NK-92 treated with Interleukin-12 subunit alpha and Interleukin-12 subunit beta, amount 100 ng/mL, for 24 hours (cell line): ENCODE results near the gene SESN2.
A peak's percentile ranks its signal among the peaks of the same experiment; 100 is the strongest.

ENCODE experiments used
- DNase-seq: peaks from one replicate; lab custom pipeline; 2025; lab: John Stamatoyannopoulos, UW

Gene SESN2, protein sequence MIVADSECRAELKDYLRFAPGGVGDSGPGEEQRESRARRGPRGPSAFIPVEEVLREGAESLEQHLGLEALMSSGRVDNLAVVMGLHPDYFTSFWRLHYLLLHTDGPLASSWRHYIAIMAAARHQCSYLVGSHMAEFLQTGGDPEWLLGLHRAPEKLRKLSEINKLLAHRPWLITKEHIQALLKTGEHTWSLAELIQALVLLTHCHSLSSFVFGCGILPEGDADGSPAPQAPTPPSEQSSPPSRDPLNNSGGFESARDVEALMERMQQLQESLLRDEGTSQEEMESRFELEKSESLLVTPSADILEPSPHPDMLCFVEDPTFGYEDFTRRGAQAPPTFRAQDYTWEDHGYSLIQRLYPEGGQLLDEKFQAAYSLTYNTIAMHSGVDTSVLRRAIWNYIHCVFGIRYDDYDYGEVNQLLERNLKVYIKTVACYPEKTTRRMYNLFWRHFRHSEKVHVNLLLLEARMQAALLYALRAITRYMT

DNA sequence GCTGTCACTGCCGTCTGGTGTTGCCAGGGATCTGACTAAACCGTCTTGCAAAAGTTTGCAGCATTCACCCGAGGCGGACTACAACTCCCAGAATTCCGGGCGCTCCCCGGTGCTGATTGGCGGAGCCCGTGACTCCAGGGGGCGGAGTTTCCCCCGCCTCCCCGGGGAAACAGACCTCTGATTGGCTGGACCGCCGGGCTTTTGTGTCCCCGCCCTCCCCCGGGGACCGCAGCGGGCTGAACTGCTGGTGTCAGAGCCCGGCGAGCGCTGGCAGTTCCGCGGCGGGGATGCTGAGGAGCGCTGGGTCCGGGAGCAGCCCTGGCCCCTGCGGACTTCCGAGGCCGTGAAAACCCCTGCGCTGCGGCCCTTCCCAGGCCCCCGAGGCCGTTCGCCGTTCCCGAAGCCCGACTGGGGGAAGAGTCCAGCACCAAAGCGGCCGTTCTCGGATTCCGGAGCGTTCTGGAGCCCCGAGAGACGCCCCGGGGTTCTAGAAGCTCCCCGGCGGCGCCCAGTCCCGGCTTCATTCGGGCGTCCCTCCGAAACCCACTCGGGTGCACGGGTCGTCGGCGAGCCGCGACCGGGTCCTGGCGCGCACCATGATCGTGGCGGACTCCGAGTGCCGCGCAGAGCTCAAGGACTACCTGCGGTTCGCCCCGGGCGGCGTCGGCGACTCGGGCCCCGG, at the start of gene SESN2:
SESN2 (plus strand) TSS at position 267 of the 682 bp plus-strand sequence; CDS start at position 597, 330 bp downstream.
- peak; percentile 99 for DNase-seq

DNA sequence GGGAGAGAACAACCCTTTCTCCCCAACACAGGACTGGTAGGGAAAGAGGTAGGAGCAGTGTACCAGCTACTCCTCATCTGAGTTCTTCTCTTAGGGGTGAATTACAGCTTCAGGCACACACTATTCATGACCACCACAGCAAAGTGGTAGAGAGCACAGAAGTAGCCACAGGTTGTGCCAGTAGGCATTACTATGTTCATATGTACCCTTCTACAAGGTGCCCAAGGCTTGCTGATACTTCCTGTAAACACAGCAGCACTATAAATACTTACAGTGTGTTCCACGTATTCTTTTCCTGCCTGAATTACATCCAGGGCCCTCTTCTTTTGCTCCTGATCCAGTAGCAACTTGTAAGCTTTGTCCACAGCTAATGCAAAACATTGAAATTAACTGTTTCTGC, 49.6 kb upstream of the SESN2 start:
- no peak for DNase-seq

DNA sequence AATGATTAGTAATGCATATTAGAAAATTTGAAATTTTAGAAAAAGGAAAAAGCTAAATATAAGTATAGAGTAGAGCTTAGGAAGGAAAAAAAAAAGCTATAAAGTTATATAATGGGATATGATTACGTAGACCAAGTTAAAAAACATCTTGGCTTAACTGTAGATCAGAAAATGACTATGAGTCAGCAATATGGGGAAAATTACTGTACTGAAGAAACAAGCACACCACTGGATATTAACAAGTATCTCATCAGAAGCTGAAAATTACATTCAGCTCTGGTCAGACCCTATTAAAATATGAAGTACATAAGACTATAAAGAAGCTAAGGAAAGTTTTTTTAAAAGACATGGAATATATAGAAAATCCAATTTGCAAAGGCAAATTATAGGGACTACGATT, 46.0 kb upstream of the SESN2 start:
- no peak for DNase-seq

DNA sequence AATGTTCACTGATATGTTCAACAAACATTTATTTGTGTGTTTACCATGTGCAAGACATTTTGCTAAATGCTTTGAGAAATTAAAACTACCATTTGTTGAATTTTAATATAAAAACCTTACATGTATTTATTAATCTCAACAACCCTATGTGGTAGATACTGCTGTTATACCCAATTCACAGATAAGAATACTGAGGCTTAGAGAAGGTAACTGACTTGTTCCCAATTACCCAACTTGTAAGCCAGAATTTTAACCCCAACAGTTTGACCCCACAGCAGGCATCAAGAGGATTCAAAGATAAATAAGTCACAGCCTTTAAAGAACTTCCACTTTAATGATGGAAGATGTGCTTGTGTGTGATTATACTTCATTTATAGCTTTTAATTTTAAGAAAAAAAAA, 30.2 kb upstream of the SESN2 start:
- no peak for DNase-seq

DNA sequence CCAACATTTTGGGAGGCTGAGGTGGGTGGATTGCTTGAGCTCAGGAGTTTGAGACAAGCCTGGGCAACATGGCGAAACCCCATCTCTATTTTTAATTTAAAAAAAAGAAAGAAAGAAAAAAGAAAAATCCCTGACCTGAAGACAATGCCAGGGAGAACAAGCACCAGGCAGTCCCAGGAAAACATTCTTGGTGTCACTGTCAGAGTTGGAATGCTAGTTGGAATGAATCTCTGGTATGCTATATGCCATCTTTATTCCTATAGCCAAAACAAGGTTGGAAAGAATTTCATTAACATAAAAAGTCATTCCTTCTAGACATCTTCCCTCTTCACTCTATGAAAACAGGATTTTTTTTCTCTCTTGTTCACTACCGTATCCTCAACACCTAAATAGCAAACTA, 29.3 kb upstream of the SESN2 start:
- no peak for DNase-seq

DNA sequence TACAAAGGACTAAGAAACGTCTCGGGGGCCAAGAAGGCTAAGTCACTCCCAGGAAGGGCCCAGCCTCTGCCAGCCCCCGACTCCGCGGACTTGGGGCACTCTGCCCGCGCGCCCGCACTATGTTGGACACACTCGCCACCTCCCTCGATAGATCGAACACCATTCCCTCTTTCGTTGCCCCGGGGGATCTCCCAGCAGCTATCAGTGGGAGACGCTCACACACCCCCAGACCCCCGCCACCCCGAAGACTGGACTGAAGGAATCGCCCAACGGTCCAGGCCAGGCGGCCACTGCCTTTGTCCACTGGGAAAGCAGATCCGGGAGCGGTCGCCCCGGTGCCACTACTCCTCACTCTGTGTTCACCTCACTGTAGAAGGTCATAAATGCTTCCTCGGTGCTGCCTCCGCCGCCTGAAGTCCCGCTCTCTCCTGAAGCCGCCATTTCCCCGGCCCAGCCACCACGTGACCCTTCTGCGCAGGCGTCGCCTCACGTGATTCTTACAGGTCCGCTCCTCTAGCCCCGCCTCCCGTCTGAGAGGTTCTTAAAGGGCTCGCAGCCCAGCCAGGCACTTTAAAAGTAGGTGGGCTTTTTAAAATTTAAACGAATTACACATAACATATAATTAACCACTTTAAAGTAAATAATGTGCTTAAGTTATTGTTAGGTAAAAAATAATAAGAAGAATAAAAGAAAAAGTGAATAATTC, 26.6 kb upstream of the SESN2 start, which contains the start of gene DNAJC8:
DNAJC8 (minus strand) TSS at position 472 of the 706 bp plus-strand sequence; CDS start at position 441, 31 bp downstream.
- peak; percentile 91 for DNase-seq

DNA sequence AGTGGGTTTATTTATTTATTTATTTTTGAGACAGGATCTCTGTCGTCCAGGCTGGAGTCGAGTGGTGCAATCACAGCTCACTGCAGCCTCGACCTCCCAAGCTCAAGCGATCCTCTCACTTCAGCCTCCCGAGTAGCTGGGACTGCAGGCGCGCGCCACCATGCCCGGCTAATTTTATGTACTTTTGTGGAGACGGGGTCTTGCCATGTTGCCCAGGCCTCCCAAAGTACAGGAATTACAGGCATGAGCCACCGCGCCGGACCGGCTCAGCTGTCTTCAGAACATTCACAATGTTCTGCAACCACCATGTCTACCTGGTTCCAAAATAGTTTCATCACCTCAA, 26.1 kb upstream of the SESN2 start:
- no peak for DNase-seq

DNA sequence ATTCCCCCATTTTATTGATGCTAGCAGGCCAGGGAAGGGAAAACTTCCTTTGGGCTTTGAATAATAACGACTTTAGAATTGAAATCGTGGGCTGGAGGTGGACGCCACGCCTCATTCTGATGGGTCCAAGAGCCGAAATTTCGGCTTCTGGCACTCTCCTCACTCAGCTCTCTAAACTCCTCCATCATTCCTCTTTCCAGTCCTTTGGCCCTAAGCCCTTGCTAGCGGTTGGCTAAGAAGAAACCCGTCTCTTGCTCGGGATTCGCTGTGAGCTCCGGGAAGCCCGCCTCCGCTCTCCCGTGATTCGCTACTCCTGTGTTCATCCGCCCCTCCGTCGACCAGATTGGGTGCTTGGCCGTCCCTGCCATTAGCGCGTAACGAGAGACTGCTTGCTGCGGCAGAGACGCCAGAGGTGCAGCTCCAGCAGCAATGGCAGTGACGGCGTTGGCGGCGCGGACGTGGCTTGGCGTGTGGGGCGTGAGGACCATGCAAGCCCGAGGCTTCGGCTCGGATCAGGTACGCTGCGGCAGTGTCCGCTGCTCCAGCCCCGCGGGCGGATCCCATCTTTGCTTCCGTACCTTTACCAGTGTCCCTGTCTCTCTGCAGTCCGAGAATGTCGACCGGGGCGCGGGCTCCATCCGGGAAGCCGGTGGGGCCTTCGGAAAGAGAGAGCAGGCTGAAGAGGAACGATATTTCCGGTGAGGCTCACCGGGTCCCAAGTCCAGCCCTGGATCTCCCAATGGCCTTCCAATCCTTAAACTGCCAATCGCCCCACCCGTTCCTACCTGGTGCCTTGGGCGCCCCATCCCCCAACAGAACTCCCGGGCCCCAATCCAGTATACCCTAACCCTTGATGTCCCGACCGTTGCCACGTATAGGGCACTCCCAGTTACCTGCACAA, 23.3 kb upstream of the SESN2 start, which contains the start of gene ATP5IF1:
ATP5IF1 (plus strand) TSS at position 370 of the 901 bp plus-strand sequence; CDS start at position 430, 60 bp downstream.
- peak; percentile 95 for DNase-seq

DNA sequence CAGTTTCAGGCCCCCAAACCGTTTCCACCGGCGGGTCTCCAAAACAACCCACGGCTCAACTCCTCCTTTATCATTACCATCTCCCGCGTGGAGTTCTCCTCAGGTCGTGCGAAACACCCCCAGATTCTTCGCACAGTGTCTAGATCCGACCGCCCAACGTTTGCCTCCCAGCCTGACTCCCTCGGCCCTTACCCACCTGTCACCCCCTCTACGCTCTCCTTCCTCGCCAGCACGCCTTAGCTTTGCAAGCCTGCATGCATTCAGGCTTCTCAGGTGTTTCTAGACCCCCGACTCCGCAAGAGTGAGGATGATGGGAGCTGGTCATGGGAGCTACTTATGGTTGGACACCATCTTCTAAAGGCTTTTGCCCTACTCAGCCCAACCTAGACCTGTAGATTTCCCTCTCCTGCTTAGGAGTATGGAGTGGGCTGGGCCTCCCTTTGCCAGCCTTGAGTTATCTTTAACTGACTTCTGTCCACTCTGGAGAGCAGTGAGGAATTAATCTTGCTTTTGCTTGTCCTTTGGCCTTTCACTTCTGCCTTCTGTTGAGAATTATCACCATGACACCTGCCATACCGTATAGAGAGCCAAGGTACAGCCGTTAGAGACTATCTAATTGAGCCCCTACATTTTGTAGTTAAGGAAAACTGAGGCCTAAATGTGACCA, 22.5 kb upstream of the SESN2 start:
- DNase-seq: no peak

DNA sequence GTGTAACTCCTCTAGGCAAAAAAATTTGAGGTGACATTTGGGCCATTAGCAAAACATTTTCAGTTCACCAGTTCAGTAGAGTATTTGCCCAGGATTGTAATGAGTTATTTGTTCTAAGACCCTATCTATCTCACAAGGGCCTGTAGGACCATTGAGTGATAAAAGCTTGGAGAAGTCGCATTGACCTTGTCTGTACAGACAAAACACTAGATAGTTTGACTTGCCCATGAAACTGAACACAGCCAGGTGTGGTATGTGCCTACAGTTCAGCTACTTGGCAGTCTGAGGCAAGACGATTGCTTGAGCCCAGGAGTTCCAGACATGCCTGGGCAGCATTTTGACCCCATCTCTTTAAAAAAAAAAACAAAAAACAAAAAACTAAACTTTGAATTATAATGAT, 20.3 kb upstream of the SESN2 start:
- DNase-seq: no peak

DNA sequence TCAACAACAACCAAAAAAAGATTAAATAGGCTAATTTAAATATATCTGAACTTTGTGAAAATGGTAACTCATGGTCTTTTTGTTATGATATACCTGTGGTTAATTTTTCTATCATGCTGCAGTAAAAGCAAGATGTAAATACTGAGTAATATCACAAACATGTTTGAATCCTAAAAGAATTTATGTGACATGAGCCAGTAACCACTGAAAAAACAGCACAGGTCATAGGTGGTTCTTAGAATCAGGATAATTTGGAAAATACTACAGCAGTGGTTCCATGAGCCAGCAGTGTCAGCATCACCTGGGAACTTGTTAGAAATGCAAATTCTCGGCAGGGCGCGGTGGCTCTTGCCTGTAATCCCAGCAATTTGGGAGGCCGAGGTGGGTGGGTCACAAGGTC, 19.3 kb upstream of the SESN2 start:
- no peak for DNase-seq

DNA sequence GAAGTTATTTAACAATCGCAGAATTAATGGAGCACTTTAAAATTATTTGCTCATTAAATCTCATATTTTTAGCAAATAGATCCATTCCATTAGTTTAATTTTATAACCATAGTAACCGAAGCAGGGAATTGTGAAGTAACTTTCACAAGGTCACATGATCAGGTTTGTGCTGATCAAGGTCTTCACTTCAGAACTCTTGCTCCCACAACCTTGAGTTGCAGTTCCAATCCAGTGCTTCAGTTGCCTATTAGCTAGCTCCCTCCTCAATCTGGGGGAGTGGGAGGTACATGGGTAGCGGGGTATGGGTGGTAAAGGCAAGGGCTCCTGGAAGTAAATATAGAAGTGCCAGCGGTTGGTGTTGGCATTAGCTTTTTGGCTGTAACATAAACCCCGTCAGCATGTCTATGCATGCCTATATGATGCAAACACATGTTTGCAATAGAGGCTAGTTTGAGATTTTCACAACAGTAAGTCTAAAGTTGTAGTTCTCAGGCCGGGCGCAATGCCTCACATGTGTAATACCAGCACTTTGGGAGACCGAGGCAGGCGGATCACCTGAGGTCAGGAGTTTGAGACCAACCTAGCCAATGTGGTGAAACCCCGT, 17.6 kb upstream of the SESN2 start:
- no peak for DNase-seq

DNA sequence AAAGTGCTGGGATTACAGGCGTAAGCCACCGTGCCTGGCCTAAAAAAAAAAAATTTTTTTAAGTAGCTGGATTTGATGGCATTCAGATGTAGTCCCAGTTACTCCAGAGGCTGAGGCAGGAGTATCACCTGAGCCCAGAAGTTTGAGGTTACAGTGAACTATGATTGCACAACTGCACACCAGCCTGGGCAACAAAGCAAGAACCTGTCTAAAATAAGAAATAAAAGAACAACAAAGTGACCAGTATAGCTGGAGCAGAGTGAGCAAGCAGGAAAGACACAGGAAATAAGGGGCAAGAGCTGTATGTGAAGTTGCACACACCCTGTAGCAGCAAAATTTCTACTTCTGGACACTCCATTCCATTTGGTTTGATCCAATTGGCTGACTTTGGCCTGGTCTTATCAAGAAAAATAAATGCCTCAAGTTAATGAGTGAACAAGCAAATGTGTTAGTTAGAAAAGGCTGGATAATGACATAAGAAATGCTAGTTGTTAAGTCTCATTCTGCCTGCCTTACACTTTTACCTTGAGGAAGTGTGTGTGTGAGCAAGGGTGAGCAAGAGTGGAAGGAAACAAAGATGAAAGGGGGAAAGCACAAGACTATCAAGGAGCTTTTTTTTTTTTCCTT, 15.5 kb upstream of the SESN2 start:
- DNase-seq: no peak

DNA sequence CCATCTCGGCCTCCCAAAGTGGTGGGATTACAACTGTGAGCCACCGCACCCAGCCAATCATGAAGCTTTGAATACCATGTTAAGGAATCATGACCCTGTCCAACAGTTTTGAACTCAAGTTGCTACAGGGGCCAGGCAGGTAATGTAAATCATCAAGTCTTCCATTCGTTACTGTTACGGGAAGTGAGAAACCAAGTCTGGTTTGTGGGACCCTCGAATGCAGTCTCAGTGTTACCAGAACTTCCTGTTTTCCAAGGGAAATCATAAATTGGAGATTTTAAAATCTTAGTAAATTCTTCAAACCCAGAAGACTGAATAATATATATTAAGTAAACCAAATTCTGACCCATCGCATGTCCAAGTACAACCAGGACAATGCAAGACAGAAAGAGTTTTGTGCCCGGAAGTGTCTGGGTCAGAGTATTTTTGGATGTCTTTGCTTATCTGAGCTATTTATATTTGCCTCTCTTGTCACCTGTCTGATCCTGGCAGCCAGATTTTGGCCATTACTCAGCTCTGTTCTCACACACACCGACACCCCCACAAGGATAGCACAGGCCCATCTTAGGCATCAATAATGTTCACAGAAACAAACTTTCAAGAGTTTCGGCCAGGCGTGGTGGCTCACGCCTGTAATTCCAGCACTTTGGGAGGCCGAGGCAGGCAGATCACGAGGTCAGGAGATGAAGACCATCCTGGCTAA, 14.6 kb upstream of the SESN2 start:
- no peak for DNase-seq

DNA sequence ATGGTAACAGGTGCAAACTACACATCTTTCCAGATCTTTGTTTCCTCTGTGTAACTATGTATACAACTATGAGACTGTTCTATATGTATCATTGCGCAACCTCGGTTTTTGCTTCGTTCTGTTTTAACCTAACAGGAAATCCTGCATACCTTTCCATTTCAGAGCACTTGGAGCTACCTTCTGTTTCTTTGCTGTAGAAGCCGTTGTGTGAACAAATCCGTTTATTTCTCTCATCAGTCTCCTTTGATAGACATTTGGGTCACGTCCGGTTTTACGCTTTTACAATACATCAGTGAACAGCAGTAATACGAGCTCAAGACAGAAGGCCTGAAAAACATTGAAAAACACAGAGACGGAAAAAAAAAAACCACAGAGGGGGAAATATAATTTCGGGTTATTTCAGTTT, 12.9 kb upstream of the SESN2 start:
- DNase-seq: peak; percentile 20

DNA sequence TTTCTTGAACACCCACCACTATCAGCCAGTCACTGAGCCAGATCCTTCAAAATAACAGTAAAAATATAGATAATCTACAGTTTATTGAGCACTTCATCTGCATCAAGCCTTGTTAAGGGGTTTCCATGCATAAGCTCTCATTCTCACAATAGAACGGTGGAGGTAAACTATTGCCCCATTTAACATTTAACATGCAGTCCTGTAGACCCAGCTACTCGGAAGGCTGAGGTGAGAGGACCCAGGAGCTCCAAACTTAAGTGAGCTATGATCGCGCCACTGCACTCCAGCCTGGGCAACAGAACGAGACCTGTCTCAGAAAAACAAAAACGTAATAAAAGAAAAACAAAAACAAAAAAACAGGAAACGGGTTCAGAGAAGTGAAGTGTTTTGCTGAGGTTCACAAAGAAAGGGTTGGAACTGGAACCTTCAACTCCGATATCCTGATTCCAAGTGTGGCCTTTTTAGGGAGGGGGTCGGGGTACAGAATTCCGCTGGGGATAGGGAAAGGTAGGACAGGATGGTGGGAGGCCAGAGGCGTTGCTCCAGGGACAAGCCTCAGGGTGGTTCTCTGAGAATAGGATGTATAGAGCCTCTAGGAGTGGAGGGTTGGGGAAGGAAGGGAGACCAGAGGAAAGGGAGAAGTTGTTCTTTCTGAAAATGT, 11.6 kb upstream of the SESN2 start:
- no peak for DNase-seq

DNA sequence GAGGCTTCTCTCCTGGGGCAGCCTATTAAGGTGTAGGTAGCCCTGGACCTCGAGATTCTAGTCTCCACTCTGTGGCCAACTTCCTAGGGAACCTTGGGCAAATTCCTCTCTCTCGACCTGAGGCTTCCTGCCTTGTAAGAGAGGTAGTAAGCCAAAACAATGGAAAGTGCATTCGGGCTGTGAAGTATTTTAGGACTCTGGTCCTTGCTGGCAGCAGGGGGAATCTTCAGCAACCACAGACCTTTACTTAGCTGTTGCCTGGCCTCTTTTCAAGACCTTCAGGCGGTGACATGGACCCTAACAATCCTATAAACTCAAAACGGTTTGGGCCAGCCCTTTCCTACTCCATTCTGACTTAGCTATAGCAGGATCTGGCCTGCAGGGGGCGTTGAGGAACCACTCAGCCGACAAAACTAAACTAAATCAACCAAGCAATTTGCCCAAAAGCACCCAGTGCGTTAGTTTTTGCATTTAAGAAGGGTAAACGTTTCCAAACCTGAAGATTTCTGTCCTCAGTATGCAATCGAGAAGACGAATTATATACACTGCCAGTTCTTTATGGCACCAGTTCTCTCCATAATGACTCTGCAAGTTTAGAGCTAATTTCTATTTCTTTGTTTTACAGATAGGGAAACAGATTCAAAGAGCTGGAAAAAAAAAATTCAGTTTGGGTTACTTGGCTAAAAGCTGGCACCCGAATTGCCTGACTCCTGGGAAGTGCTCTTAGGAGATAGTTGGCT, 10.9 kb upstream of the SESN2 start:
- peak; percentile 64 for DNase-seq
